Activated T-cell treated with anti-CD3 and anti-CD28 coated beads, Interleukin-2, amount 50 U/mL, for 24 hours (primary cell): ENCODE results near the gene LMCD1.

Experiments used
- DNase-seq: peaks from one replicate; pipeline ENCODE4 v3.0.0-alpha.2; 2020
- H3K27ac Mint-ChIP-seq: 2 replicates; pipeline ENCODE4 v1.8.0; 2020; ENCODE audit warnings: mild to moderate bottlenecking, mixed read lengths
- H3K27me3 Mint-ChIP-seq: 2 replicates; pipeline ENCODE4 v1.8.0; 2020; ENCODE audit warnings: mixed read lengths
- H3K36me3 Mint-ChIP-seq: 2 replicates; pipeline ENCODE4 v1.8.0; 2020; ENCODE audit warnings: low read depth, mixed read lengths
- H3K4me1 Mint-ChIP-seq: 2 replicates; pipeline ENCODE4 v1.8.0; 2020; ENCODE audit warnings: low read depth, mixed read lengths
- H3K4me3 Mint-ChIP-seq: 2 replicates; pipeline ENCODE4 v1.8.0; 2020; ENCODE audit warnings: mild to moderate bottlenecking, moderate library complexity, mixed read lengths
- H3K9me3 Mint-ChIP-seq: 2 replicates; pipeline ENCODE4 v1.8.0; 2020; ENCODE audit warnings: mixed read lengths

The LMCD1 gene

DNA sequence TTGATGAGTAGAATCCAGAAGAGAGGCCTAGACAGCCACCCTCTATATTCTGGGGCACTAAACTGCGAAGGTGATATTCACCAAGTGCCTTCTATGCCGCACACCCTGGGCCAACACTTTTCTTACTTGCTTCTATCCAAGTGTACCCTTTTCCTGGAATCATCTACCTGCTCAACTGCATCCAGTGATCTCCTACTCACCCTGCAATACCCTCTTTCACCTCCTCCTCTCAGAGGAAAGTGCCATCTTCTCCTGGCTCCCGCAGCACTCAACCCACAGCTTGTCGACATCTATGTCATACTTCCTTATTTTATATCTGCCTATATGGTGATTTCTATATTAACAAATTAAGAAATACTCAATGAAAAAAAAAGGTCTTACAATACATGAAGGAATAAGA, 28.6 kb upstream of the LMCD1 start:
- H3K36me3 Mint-ChIP-seq = no peaks in the 10 kb centered on the region
- no peaks in the 10 kb centered on the region for H3K4me1 Mint-ChIP-seq

DNA sequence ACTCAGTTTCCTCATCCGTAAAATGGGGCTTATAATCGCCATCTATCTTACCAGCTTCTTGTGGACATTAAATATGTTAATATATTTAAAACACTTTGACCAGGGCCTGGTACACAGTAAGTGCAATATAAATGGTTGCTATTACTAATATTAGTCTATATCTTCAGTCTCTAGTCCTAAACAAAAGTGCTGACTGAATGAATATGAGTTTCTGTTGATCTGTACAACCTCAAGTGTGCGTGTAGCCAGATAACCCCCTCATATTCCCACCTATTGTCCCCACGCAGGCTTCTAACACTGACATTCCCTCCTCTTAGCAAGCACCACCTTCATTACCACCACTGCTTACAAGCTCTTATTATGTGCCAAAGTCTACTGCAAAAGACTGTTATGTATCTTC, 27.6 kb upstream of the LMCD1 start:
- H3K4me1 Mint-ChIP-seq = no peaks in the 10 kb centered on the region
- no peak overlapping the region for H3K27ac Mint-ChIP-seq
- H3K27me3 Mint-ChIP-seq = peaks cover 3% of the 10 kb centered on the region
- DNase-seq = no peak
- no peak overlapping the region for H3K4me3 Mint-ChIP-seq
- no peaks in the 10 kb centered on the region for H3K36me3 Mint-ChIP-seq
- no peaks in the 10 kb centered on the region for H3K9me3 Mint-ChIP-seq

More for the DNA sequence above, 28.6 kb upstream of the LMCD1 start:
- Mint-ChIP-seq H3K27me3 (peaks cover 3% of the 10 kb centered on the region), H3K4me3 (no peak overlapping the region), H3K27ac (no peak overlapping the region), H3K9me3 (no peaks in the 10 kb centered on the region)
- no peak for DNase-seq

DNA sequence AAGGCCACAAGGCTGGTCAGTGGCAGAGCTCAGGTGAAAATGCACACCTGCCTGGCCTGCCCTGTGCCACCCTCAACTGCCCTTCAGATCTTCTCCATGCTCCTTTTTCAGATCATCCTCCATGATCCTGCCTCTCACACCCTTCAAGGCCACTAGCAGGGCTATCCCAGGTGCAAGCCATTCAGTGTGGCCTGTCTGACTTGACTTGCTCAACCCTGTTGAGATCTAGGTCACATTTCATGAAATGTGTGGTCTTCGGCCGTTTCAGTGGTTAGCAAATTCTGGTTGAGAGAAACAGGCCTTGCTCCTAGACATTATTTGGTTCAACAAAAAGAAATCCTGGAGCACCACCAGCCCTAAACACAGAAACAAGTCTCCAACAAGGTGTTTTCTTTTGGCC, 26.6 kb upstream of the LMCD1 start:
- Mint-ChIP-seq H3K27me3 (peaks cover 3% of the 10 kb centered on the region), H3K4me1 (no peaks in the 10 kb centered on the region), H3K9me3 (no peaks in the 10 kb centered on the region), H3K27ac (no peak overlapping the region), H3K4me3 (no peak overlapping the region), H3K36me3 (no peaks in the 10 kb centered on the region)
- DNase-seq = no peak

DNA sequence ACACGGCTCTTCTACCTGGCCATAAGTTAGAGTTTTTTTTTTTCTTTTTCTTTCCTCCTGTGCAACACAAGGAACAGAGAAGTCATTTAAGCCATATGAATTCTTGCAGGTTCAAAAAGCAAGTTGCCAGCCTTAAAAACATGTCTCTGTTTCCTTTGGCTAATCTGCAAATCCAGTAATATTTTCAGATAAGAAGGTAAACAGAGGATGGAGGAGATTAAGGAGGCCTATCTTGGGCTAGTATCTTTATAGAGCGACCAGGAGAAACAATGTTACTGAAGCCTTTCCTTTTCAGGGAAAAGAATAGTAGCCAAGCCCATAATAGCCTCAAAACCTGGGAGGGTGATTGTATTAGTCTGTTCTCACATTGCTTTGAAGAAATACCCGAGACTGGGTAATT, 20.9 kb upstream of the LMCD1 start:
- no peak for DNase-seq
- H3K4me3 Mint-ChIP-seq = no peak overlapping the region
- H3K9me3 Mint-ChIP-seq = no peaks in the 10 kb centered on the region
- H3K36me3 Mint-ChIP-seq = no peaks in the 10 kb centered on the region
- no peaks in the 10 kb centered on the region for H3K4me1 Mint-ChIP-seq
- no peak overlapping the region for H3K27ac Mint-ChIP-seq
- no peaks in the 10 kb centered on the region for H3K27me3 Mint-ChIP-seq

DNA sequence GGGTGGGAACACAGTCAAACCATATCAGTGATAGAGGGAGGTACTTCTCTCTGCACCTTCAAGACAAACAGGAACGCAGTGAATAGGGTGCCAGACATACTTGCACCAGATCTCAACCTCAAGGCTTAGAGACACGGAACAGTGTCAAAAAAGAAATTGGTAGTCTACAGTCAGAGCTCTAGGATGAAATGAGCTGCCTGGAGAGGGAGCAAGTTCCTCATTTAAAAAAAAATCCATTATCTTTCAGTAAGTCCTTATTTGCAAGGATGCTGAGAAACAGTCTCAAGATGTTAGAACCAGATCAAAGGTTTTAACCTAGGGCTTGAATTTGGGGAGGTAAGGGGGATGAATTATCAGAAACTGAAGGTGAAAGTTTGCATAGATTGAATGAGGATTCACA, 20.2 kb upstream of the LMCD1 start:
- Mint-ChIP-seq H3K9me3 (no peaks in the 10 kb centered on the region), H3K4me3 (no peak overlapping the region), H3K27ac (no peak overlapping the region), H3K4me1 (no peaks in the 10 kb centered on the region), H3K27me3 (no peaks in the 10 kb centered on the region), H3K36me3 (no peaks in the 10 kb centered on the region)
- no peak for DNase-seq

DNA sequence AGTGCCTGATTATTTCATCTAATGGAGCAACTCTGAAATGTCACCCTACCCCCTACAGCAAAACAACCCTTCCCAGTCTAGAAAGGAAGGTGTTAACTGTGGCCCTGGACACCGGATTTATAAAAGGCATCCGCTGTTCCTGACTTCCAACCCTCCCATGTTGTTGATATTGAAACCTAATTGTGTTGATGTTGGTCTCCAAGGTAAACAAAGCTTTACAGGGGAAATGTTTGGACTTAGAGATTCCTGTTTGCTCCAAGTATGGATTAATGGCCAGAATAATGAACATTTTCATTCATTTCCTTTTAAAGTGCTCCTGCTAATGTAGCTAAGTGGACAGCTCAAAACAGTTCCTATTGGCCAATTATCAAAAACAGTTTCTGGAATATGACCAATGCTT, 19.4 kb upstream of the LMCD1 start:
- DNase-seq = no peak
- Mint-ChIP-seq H3K36me3 (no peaks in the 10 kb centered on the region), H3K4me1 (no peaks in the 10 kb centered on the region), H3K9me3 (no peaks in the 10 kb centered on the region), H3K27me3 (no peaks in the 10 kb centered on the region), H3K27ac (no peak overlapping the region), H3K4me3 (no peak overlapping the region)

DNA sequence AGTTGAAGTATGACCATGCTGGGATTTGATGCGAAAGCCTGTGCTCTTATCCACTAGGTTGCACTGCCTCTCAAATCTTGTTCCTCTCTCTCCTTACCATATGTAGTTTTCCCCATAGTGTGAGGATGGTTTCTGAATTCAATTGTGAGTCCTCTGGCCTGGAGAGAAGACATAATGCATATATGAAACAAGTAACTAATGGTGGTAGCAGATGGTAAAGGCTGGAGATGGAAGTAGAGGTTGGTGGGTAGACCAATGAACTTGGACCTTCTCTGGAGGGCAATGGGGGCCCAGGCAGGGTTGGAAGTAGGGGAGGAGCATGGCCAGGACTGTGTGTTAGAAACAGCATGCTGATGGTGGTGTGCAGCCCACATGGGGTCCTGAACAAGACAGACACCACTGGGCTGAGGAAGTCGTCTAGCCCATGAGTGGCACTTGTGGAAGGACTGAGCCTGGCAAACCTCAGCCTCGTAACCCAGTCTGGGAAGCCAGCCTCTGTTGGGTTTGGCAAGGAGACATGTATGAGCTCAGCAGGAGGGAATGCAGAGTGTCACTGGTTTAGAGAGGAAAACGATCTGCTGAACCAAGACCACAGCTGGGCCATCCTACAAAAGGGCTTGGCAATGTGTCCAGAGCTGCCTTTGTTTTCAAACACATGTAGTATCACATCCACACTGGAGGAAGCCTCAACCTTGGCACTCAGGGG, 18.5 kb upstream of the LMCD1 start:
- Mint-ChIP-seq H3K4me3 (no peak overlapping the region), H3K27ac (no peak overlapping the region), H3K27me3 (no peaks in the 10 kb centered on the region), H3K36me3 (no peaks in the 10 kb centered on the region), H3K4me1 (no peaks in the 10 kb centered on the region), H3K9me3 (no peaks in the 10 kb centered on the region)
- no peak for DNase-seq

DNA sequence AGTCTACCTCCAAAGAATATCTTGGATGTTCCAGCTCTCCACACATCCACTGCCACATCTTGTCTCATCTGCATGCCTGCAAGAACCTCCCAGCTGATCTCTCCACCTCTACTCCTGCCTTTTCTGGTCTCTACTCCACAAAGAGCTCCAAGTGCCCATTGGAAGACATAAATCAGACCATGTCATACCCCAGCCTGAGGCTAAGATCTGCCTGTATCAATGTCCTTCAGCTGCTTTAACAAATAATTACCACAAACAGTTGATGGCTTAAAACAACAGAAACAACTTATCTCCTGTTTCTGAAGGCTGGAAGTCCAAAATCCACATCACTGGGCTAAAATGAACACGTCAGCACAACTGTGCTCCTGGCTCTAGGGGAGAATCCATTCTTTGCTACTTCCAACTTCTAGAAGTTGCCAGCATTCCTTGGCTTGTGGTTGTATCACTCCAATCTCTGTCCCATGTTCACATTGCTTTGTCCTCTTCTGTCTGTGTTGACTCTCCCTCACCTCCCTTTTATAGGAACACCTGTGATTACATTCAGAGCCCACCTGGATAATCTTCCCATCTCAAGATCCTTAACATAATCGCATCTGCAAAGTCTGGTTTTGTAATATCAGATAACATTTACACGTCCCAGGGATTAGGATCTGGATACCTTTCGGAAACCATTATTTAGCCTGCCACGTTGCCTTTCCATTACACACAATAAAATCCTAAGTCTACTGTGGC, 17.0 kb upstream of the LMCD1 start:
- DNase-seq = no peak
- Mint-ChIP-seq H3K27ac (no peak overlapping the region), H3K27me3 (no peaks in the 10 kb centered on the region), H3K4me1 (no peaks in the 10 kb centered on the region), H3K9me3 (no peaks in the 10 kb centered on the region), H3K36me3 (no peaks in the 10 kb centered on the region), H3K4me3 (no peak overlapping the region)

DNA sequence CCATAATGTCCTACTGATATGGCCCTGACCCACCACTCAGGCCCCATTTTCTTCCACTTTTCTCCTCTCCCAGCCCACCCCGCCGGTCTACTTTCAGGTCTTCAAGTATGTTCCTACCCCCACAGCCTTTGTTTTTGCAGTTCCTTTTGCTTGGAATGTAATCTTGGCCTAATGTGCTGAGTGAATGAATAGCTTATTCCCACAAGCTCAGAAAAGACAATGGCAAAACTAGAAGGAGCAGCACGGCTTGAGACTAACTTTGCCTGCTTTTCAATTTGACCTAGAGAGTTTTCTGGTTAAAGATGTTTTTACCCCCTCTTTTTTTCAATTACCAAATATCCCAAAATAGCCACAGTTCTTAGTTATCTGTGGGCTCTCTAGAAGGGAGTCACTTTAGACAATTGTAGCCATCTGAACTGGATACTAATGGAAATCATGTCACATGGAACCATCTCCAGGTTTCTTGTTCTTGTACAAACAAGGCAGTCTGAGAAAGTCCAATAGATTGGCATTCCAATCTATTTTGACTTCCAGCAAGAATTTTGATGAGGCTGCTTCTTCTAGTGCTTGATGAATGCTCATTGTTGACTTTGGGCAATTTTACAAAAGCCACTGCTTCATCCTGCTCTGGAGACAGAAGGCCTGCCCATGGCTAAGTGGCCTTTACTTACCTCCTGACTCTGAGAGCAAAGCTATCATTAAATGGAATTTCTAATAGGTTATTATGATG, 16.3 kb upstream of the LMCD1 start:
- H3K9me3 Mint-ChIP-seq = no peaks in the 10 kb centered on the region
- H3K4me3 Mint-ChIP-seq = no peak overlapping the region
- no peak overlapping the region for H3K27ac Mint-ChIP-seq
- H3K4me1 Mint-ChIP-seq = no peaks in the 10 kb centered on the region
- no peak for DNase-seq
- no peaks in the 10 kb centered on the region for H3K36me3 Mint-ChIP-seq
- H3K27me3 Mint-ChIP-seq = no peaks in the 10 kb centered on the region

DNA sequence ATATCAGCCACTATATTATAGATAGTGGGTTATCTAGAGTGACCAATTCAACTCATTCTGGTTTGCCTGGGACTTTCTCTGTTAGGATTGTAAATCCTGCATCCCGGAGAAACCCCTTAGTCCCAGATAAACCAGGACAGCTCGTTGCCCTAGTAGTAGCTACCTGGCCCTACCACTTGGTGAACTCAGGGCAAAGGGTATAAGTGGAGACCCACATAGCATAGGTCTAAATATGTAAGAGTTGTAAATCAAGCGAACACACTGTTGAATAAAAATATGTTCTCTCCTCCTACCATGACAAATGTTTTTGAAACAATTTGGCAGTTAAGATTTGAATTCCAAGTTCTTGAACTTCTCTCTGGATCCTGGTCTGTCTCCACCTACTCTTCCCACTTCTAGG, 15.7 kb upstream of the LMCD1 start:
- Mint-ChIP-seq H3K36me3 (no peaks in the 10 kb centered on the region), H3K4me3 (no peak overlapping the region), H3K4me1 (no peaks in the 10 kb centered on the region), H3K27ac (no peak overlapping the region), H3K27me3 (no peaks in the 10 kb centered on the region), H3K9me3 (no peaks in the 10 kb centered on the region)
- no peak for DNase-seq

DNA sequence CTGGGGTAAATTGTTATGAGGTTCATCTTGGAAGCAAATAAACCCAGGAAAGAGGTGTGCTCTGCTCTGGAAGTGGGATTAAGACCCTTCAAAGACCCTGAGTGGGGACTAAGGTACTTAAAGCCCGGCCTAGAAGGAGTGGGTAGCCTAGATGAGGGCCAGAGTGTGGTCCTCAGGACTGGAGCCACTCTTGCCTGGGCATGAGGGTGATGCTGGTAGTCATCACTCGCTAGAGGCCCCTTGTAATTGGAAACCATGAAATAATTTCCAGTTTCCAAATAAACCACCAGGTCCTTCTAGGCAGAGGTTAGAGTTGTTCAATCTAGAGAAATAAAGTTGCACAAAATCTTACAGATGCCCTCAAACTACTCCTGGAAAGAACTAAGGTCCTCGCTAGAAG, 15.2 kb upstream of the LMCD1 start:
- no peak for DNase-seq
- Mint-ChIP-seq H3K27me3 (no peaks in the 10 kb centered on the region), H3K4me3 (no peak overlapping the region), H3K27ac (no peak overlapping the region), H3K36me3 (no peaks in the 10 kb centered on the region), H3K9me3 (no peaks in the 10 kb centered on the region), H3K4me1 (no peaks in the 10 kb centered on the region)

DNA sequence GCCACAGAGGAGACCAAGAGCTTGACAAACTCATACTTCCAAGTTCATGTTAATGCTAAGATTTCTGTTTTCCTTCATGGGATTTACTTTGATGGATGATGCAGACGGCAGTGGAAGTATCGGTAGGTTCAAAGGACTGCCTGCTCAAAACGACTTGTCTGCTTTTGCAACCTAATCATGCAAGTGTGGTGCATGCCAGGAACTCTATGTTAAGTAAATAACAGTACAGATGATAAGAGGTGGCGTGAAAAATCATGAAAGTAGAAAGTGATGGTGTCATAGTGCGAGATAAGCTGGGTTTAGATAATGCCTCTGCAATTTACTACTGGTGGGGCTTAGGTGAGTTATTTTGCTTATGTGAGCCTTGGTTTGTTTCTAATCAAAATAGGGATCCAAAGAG, 14.7 kb upstream of the LMCD1 start:
- Mint-ChIP-seq H3K4me1 (no peaks in the 10 kb centered on the region), H3K9me3 (no peaks in the 10 kb centered on the region), H3K4me3 (no peak overlapping the region), H3K27me3 (peaks cover 4% of the 10 kb centered on the region), H3K36me3 (no peaks in the 10 kb centered on the region), H3K27ac (no peak overlapping the region)
- no peak for DNase-seq

DNA sequence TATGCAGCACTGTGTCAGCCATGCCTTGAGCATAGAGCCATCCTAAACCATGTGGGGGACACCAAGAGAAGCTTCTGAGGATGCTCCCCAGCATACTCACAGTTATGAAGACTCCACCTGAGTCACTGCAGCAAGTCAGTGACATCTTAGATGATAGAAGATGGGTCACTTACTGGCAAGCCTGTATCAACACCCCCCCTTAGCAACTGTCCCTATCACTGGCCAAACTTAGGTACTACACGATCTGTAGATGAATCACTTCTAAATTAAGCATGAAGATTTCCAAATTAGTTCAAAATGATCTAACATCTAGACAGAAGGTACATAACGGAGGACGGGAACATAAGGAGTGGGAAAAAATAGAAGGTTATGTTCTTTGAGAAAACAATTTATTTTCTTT, 13.2 kb upstream of the LMCD1 start:
- Mint-ChIP-seq H3K4me1 (no peaks in the 10 kb centered on the region), H3K27me3 (peaks cover 12% of the 10 kb centered on the region), H3K36me3 (no peaks in the 10 kb centered on the region), H3K4me3 (no peak overlapping the region), H3K27ac (no peak overlapping the region), H3K9me3 (no peaks in the 10 kb centered on the region)
- DNase-seq = no peak

DNA sequence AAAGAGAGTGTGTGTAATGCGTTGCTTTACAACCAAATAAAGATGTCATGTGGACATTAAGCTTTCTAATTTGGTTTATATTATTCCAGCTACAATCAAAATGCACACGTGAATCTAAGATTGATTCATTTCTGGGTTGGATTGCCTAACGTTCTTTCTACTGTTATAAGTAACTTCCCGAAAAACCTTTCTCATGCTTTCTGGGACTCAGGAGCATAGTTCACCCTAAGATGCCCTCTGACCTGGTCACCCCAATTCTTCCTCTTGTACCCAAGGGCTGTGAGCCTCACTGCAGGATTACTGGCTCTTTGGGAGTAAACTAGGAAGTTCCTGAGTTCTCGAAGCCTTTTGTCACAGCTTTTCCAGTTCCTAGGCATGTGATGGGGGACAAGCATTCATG, 12.7 kb upstream of the LMCD1 start:
- no peak overlapping the region for H3K27ac Mint-ChIP-seq
- H3K4me1 Mint-ChIP-seq = no peaks in the 10 kb centered on the region
- no peaks in the 10 kb centered on the region for H3K36me3 Mint-ChIP-seq
- H3K9me3 Mint-ChIP-seq = no peaks in the 10 kb centered on the region
- DNase-seq = no peak
- H3K27me3 Mint-ChIP-seq = peaks cover 12% of the 10 kb centered on the region
- H3K4me3 Mint-ChIP-seq = no peak overlapping the region

DNA sequence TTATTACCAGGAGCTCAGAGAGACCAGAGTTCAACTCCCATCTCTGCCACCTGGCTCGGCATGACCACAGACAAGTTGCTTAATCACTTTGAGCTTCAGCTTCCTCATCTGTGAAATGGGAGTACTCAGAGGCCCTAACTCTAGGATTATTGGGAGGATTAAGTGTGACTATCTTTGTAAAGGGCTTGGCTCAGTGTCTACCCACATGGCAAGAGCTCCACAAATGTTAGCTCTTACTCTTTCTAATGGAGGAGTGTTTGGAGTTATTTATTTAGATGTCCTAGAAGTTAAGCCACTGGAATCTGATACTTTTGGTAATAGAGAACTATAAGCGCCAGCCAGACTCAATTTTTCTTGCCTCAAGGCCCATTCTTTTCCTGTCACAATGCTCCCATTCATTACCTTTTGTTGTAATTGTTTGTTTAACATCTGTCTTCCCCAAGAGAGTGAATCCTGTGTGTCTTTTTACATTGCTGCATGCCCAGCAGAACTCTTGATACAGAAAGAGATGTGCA, 12.3 kb upstream of the LMCD1 start:
- H3K9me3 Mint-ChIP-seq = no peaks in the 10 kb centered on the region
- H3K27ac Mint-ChIP-seq = no peak overlapping the region
- H3K4me3 Mint-ChIP-seq = no peak overlapping the region
- peaks cover 12% of the 10 kb centered on the region for H3K27me3 Mint-ChIP-seq
- no peaks in the 10 kb centered on the region for H3K4me1 Mint-ChIP-seq
- H3K36me3 Mint-ChIP-seq = no peaks in the 10 kb centered on the region
- DNase-seq = no peak
